COR-L47 (cell line): ENCODE measurements around the gene TGFB2.

Source experiments
- DNase-seq: peaks from one replicate; lab custom pipeline; 2025; lab: John Stamatoyannopoulos, UW

The TGFB2 gene

DNA sequence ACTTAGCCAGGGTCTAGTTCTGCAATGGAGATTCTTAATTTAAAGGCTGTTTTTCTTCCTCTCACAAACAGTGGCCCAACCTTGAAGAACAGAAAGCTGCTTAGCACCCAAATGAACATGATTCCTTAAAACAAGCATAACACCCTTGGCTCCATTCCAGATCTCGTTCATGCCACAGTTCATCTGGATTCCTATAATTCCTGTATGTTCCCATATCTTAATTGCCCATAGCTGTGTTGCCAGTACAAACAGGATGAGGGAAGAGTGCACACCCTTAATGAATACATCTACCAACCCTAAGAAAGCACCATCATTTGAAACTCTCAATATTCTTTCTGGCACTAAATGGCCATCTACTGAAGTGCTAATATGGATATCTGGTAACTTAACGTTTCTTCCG is 45.5 kb downstream of the TGFB2 start:
- peak; percentile 36 for DNase-seq

DNA sequence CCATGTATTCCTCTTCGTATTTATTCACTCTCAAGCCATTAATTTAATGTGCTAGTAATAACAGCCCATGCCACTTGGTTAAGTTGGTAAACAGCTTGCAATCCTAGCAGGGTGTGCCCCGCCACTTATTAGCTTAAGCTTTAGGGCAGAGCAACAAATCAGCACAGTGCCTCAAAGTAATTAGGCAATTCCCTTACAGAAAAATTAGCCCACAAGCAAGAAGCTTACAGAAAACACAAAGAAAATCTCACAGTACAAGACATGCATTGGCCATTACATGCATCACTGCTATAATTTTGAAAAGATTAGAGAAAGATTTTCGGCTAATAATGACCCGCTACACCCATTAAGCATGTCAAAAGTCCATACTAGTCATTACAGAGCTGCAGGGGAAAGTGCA is 47.6 kb downstream of the TGFB2 start:
- no peak for DNase-seq

DNA sequence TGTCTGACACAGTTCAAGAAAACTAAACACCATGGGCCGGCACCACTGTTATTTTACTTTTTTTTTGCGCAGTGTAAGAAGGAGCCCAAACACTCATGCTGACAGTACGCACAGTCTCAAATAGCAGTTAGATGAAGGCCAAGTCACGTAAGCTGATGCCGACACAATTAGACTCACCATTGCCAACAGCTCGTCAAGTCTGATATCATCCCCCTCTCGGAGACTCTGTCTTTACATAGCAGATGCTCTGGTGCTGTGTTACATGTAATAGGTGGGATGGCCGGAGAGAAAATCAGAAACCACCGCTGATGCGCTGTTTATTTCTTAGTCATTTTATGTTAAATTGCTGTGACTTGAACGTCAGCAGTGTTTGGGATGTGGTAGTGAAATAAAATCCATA is 49.3 kb downstream of the TGFB2 start:
- DNase-seq, result no peak

GRCh38 chr1:218394989-218395388 is 49.9 kb downstream of the TGFB2 start:
- DNase-seq, result no peak

GRCh38 chr1:218395916-218396315 is 50.8 kb downstream of the TGFB2 start:
- no peak for DNase-seq

DNA sequence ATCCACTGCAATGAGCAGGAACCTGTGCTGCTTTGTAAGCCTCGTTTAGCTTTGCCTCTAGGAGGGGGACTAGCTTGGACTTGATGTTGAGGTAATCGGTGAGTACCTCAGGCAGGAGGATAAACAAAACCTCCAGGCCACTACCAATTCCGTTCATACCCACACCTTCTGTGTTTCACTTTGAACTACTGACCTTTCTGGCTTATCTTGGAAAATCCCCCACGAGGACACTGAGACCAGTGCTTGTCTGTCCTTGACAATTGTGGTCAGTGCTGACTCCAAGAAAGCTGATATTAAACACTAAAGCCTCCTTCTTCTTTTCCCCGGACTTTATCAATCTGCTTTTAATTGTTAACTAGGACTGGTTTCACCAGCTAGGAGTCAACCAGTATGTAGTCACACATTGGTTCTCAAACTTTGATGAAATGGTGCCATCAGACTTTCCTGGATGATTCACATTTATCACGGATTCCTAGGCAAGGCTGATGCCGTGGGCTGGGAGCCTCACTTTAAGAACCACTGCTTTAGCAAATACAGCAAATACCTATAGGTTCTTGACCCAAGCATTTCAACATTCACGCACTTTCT is 52.7 kb downstream of the TGFB2 start:
- DNase-seq, result no peak

DNA sequence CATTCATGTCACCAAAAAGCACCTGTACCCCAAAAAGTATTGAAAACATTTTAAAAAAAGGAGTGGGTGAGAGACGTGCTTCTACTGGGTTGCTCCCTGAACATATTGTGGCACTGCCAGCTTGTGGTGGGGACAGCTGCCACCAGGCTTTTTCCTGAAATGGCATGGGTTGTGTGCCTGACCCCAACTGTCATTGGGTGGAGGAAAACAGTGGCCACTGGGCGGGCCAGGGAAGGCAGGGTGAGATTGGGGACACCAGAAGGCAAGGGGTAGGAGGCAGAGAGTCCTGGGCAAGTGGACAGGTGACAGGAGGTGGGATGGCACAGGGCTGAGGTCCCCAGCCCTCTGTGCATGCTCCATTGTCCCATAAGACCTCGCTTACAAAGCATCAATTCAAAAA is 55.5 kb downstream of the TGFB2 start:
- no peak for DNase-seq

- DNase-seq, result no peak
Measured at GRCh38 chr1:218401441-218401997, 56.4 kb downstream of the TGFB2 start.

- DNase-seq, result peak; percentile 71
Measured at GRCh38 chr1:218401998-218402785, 57.1 kb downstream of the TGFB2 start.

DNA sequence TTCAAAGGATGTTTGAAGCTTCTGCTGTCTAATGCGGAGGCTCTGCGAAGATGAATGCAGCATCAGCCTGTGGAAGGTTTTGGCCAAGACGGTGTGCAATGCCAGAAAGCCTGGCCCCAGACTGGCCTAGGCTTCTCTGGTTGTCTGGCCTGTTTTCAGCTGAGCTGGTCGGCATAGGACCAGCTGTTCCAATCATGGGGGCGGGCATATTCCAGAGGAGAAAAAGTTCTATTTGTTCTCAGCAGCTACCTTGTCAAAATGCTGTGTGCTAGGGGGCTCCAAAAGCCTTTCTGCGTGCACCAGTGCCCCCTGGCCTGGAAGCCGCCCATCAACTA is 57.6 kb downstream of the TGFB2 start:
- DNase-seq, result no peak

DNA sequence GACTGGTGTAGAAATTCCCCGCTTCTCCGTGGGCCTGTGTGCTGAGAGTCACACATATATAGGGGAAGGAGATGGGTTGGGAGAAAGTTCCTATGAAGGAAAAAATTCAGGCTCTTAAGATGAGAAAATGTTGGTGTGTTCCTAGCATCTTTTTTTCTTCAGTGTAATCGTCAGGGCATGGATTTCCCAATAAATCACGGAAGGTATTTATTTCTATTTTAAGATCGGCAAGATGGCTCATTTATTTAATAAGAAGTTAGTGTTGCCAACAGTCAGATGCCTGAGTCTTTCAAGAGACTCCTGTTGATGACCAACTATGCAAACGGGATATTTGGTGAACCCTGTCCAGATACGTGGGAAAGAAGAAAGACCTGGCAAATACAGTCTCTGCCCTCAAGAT is 58.2 kb downstream of the TGFB2 start:
- no peak for DNase-seq

DNA sequence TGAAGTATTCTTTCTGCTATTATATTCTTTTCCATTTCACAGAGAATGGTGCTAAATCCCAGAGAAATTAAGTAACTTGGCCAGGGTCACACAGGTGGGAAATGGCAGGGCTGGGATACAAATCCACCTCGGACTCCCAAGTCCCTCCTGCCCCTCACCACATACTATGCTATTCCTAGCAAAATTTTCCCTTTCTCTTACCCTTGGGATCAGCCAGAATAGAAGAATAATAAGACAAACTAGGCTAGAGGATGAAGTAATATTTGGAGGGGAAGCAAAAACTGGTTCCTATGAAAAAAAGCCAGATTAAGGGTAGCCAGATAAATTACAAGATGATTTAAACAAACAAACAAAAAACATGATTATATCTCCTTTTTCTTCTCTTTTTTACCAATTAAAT is 62.5 kb downstream of the TGFB2 start:
- DNase-seq, result no peak

DNA sequence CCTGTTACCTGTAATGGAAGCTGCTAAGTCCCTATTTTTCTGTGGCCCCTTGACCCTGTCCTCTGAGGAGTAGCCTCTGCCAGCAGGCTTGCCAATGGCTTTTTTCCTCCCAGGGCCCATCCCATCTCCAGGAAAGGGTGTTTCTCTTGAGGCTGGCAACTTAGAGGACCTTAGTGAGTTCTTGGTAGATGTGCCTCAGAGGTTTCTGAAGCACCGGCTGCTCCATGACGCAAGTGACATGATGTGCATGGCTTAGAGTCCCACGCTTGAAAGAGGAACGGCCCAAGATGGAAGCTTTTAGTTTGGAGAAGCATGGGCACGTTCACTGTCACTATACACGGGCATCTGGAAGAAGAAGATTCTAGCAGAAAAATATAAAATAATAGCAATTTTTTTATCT is 63.0 kb downstream of the TGFB2 start:
- no peak for DNase-seq

DNA sequence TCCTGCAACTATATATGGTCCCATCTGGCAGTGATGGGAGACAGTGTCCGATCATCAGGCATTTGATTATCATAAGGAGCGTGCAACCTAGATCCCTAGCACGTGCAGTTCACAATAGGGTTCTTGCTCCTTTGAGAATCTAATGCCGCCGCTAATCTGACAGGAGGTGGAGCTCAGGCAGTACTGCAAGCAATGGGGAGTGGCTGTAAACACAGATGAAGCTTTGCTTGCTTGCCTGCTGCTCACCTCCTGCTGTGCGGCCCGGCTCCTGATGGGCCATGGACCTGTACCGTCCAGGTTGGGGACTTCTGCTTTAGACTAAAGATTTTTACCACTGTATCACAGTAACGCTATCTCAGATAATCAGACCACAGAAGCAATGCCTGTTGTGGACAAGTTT is 63.8 kb downstream of the TGFB2 start:
- no peak for DNase-seq

GRCh38 chr1:218409946-218410510 is 64.9 kb downstream of the TGFB2 start:
- DNase-seq, result no peak

GRCh38 chr1:218411101-218411500 is 66.0 kb downstream of the TGFB2 start:
- DNase-seq, result no peak

- DNase-seq, result no peak
Measured at GRCh38 chr1:218412171-218412570, 67.0 kb downstream of the TGFB2 start.

DNA sequence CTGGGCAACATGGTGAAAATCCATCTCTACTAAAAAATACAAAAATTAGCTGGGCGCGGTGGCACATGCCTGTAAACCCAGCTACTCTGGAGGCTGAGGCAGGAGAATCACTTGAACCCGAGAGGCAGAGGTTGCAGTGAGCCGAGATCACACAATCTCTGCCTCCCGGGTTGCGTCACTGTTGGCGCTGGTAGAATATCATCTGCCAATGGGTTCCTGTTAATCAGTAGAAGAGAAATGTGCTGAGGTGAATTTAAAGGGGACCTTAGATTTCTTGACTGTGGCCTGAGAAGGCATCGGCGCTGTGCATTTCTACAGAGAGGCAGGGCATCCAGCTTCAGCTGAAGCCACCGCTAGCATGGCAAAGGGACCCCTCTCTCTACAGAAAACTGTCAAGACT is 68.0 kb downstream of the TGFB2 start:
- DNase-seq, result no peak

DNA sequence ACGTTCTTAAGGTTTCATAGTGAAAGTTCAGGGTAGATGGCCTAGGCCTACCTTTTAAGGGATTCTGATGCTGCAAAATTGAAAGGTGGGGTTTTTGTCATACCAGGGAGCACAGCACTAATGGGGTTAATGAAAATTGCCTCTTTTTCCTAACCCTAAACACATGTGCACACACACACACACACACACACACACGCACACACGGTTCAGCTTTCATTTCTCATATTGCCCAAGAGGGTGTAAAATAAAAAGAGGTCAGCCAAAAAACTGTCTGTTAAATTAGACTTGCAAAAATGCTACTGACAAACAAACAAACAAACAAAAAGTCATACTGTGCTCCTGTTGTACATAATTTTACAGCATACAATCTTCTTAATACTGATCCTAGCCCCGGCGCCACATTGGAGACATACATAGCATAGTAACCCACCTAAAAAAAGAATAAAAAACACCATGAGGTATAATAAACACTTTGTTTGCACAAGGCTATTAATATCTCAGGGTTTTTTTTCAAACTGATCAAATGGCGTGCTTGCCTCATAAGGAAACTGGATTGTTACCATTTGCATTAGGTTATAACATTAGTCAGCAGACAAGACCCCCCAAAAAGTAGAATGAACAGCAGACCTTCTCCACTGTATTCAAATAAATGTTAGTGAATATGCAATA is 69.1 kb downstream of the TGFB2 start:
- no peak for DNase-seq

- no peak for DNase-seq
Measured at GRCh38 chr1:218415726-218416125, 70.6 kb downstream of the TGFB2 start.

GRCh38 chr1:218421531-218421930 is 76.4 kb downstream of the TGFB2 start:
- DNase-seq, result no peak

DNA sequence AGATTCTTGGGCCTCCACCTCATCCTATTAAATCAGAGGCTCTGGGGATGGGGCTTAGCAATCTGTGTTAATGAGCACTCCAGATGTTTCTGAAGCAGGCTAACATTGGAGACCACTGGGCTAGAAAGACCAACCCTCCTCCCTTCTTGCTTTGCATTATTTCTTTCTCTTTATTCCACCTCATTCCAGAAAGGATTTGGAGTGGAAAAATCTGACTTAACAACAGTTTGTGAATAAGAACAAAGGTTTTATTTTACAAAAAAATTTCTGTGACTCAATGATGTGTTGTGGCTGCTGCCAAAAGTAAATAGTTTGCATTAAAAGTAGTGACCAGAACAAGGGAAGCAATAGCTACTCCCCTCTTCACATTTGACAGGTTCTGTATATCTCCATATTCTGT is 79.4 kb downstream of the TGFB2 start:
- no peak for DNase-seq
